Ectodermal cell (in vitro differentiated cells): ENCODE measurements around the gene PARD6G. TPM values are rescaled to one million over a fixed set of nuclear protein-coding genes. Genes with fewer than 3 reads are reported as not detected.
"Not testable (repeated sequence)": the region's sequence is repeated elsewhere in the genome, so short reads cannot be mapped to it uniquely, and the experiment has no call there.

Experiments
- H3K27ac ChIP-seq: 2 replicates; pipeline ENCODE4 v1.7.0; 2013; ENCODE audit warnings: mild to moderate bottlenecking, low read depth, low read length; ENCODE audit not compliant: insufficient read depth, poor library complexity, severe bottlenecking
- H3K27me3 ChIP-seq: 2 replicates; pipeline ENCODE4 v1.7.0; 2013; ENCODE audit warnings: mild to moderate bottlenecking, low read length; ENCODE audit not compliant: insufficient read depth, control insufficient read depth, poor library complexity, severe bottlenecking
- H3K36me3 ChIP-seq: one replicate; pipeline ENCODE4 v1.7.0; 2013; ENCODE audit warnings: low read length; ENCODE audit not compliant: control insufficient read depth, insufficient read depth
- H3K4me1 ChIP-seq: one replicate; pipeline ENCODE4 v1.7.0; 2013; ENCODE audit warnings: low read length; ENCODE audit not compliant: control insufficient read depth, insufficient read depth
- H3K4me3 ChIP-seq: 2 replicates; pipeline ENCODE4 v1.7.0; 2013; ENCODE audit warnings: low read depth, low read length, control low read depth; ENCODE audit not compliant: insufficient read depth
- H3K9me3 ChIP-seq: 2 replicates; pipeline ENCODE4 v1.7.0; 2013; ENCODE audit warnings: mild to moderate bottlenecking, low read length, moderate library complexity; ENCODE audit not compliant: control insufficient read depth
- WGBS, 2 experiments: methylation state at CpG; one replicate each; pipeline ENCODE4 v1.1.7; 2013; ENCODE audit warnings: missing lambda C conversion rate in 2 of 2; 5-methylcytosine and 5-hydroxymethylcytosine counted together
- polyA plus RNA-seq, 4 experiments: library from polyadenylated mRNA; stranded (reverse); fragments of 50-300 nt; gene quantifications; one replicate each; pipeline ENCODE4 v1.2.3, GENCODE V29; 2013

PARD6G gene
- 29.7 TPM for polyA plus RNA-seq (2013, experiment 1 of 4)
- polyA plus RNA-seq (2013, experiment 2 of 4) = 32.2 TPM
- 24.3 TPM for polyA plus RNA-seq (2013, experiment 3 of 4)
- 25.7 TPM for polyA plus RNA-seq (2013, experiment 4 of 4)

- H3K36me3 ChIP-seq = no peaks in the 10 kb centered on the region
- no peak within 1 kb of the TSS for H3K27ac ChIP-seq
- H3K4me1 ChIP-seq = no peaks in the 10 kb centered on the region
- peaks cover 6% of the 10 kb centered on the region for H3K27me3 ChIP-seq
- WGBS, 2 experiments = 0% methylated on average over 60 of the region's 60 CpGs
- peak within 1 kb of the TSS; percentile 84 for H3K4me3 ChIP-seq
- no peaks in the 10 kb centered on the region for H3K9me3 ChIP-seq
Observed at GRCh38 chr18:80247393-80247841, at the start of gene PARD6G. Gene PARD6G, minus strand, starts transcription at chr18:80247514. Its CDS starts 166 bp downstream, at chr18:80247348.

- H3K27ac ChIP-seq, H3K4me3 ChIP-seq, H3K4me1 ChIP-seq, H3K27me3 ChIP-seq, H3K36me3 ChIP-seq, H3K9me3 ChIP-seq: not testable (repeated sequence)
- 86 to 91% methylated on average over 58 to 59 of the region's 91 CpGs for WGBS, 2 experiments
Observed at GRCh38 chr18:80262241-80263033, 15.1 kb upstream of the PARD6G start.

GRCh38 chr18:80259610-80260009 is 12.3 kb upstream of the PARD6G start:
- no peak overlapping the region for H3K4me3 ChIP-seq
- H3K27me3 ChIP-seq = no peaks in the 10 kb centered on the region
- no peaks in the 10 kb centered on the region for H3K4me1 ChIP-seq
- no peaks in the 10 kb centered on the region for H3K36me3 ChIP-seq
- 83 to 94% methylated on average over 3 to 4 of the region's 4 CpGs for WGBS, 2 experiments
- H3K9me3 ChIP-seq = no peaks in the 10 kb centered on the region
- no peak overlapping the region for H3K27ac ChIP-seq

- Histone ChIP-seq H3K36me3 (no peaks in the 10 kb centered on the region), H3K27me3 (no peaks in the 10 kb centered on the region), H3K4me3 (no peak overlapping the region), H3K4me1 (no peaks in the 10 kb centered on the region), H3K9me3 (no peaks in the 10 kb centered on the region), H3K27ac (no peak overlapping the region)
- WGBS, 2 experiments = 50 to 69% methylated on average over 2 to 3 of the region's 3 CpGs
Observed at GRCh38 chr18:80258640-80259039, 11.3 kb upstream of the PARD6G start.

GRCh38 chr18:80257579-80258543 is 10.5 kb upstream of the PARD6G start:
- WGBS, 2 experiments = 28 to 34% methylated on average over 9 to 10 of the region's 12 CpGs
- H3K27me3 ChIP-seq, H3K4me3 ChIP-seq, H3K27ac ChIP-seq, H3K4me1 ChIP-seq, H3K36me3 ChIP-seq, H3K9me3 ChIP-seq: not testable (repeated sequence)

- WGBS, 2 experiments = 77 to 80% methylated on average over 6 of the region's 6 CpGs
- Histone ChIP-seq H3K27me3 (no peaks in the 10 kb centered on the region), H3K36me3 (no peaks in the 10 kb centered on the region), H3K4me1 (no peaks in the 10 kb centered on the region), H3K27ac (no peak overlapping the region), H3K4me3 (no peak overlapping the region), H3K9me3 (no peaks in the 10 kb centered on the region)
Observed at GRCh38 chr18:80254971-80255500, 7.7 kb upstream of the PARD6G start.

GRCh38 chr18:80253871-80254492 is 6.7 kb upstream of the PARD6G start:
- H3K4me1 ChIP-seq = no peaks in the 10 kb centered on the region
- H3K27me3 ChIP-seq = no peaks in the 10 kb centered on the region
- no peak overlapping the region for H3K27ac ChIP-seq
- WGBS, 2 experiments = 78 to 81% methylated on average over 8 of the region's 8 CpGs
- H3K36me3 ChIP-seq = no peaks in the 10 kb centered on the region
- no peaks in the 10 kb centered on the region for H3K9me3 ChIP-seq
- H3K4me3 ChIP-seq = no peak overlapping the region

- Histone ChIP-seq H3K27ac (no peak overlapping the region), H3K36me3 (no peaks in the 10 kb centered on the region), H3K27me3 (peaks cover 2% of the 10 kb centered on the region), H3K4me1 (no peaks in the 10 kb centered on the region), H3K4me3 (no peak overlapping the region), H3K9me3 (no peaks in the 10 kb centered on the region)
- 93% methylated on average over 7 of the region's 8 CpGs for WGBS, 2 experiments
Observed at GRCh38 chr18:80253236-80253635, 5.9 kb upstream of the PARD6G start.

- Histone ChIP-seq H3K9me3 (no peaks in the 10 kb centered on the region), H3K36me3 (no peaks in the 10 kb centered on the region), H3K27ac (no peak overlapping the region), H3K4me1 (no peaks in the 10 kb centered on the region), H3K27me3 (peaks cover 6% of the 10 kb centered on the region), H3K4me3 (no peak overlapping the region)
- 92% methylated on average over 6 of the region's 6 CpGs for WGBS, 2 experiments
Observed at GRCh38 chr18:80252136-80252535, 4.8 kb upstream of the PARD6G start.
